PC-9 (cell line): ENCODE results near the gene OSCP1.

Experiments
- EZH2 ChIP-seq: fragments of 200-600 bp; sonication (generic); IDR thresholded peaks from 2 replicates; pipeline ENCODE4 v1.8.0; 2017; ENCODE audit warnings: antibody characterized with exemption, low read depth
- TF ChIP-seq, protein P1 (sequence below): fragments of 200-600 bp; sonication (generic); conservative IDR thresholded peaks from 2 replicates; pipeline ENCODE4 v1.6.1; 2017; ENCODE audit warnings: mixed run types, antibody characterized with exemption, mild to moderate bottlenecking, moderate library complexity

DNA sequence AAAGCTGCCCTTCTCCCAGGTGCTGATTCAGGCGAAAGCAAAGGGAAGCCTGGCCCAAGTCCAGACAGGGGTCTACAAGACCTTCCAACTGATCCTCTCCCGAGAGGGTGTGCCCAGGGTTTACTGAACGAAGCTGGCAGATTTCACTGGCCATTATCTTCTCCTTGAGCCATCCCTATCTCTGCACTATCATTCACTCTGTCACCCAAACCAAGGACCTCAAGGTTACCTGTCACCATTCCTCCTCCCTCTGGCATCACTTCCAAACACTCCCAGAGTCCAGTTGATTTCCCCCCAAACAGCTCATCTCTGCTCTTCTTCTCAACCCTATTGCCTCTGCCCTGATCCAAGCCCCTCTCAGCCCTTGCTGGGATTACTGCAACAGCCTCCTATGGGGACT is 69.5 kb downstream of the OSCP1 start:
- TF ChIP-seq, protein P1, sequence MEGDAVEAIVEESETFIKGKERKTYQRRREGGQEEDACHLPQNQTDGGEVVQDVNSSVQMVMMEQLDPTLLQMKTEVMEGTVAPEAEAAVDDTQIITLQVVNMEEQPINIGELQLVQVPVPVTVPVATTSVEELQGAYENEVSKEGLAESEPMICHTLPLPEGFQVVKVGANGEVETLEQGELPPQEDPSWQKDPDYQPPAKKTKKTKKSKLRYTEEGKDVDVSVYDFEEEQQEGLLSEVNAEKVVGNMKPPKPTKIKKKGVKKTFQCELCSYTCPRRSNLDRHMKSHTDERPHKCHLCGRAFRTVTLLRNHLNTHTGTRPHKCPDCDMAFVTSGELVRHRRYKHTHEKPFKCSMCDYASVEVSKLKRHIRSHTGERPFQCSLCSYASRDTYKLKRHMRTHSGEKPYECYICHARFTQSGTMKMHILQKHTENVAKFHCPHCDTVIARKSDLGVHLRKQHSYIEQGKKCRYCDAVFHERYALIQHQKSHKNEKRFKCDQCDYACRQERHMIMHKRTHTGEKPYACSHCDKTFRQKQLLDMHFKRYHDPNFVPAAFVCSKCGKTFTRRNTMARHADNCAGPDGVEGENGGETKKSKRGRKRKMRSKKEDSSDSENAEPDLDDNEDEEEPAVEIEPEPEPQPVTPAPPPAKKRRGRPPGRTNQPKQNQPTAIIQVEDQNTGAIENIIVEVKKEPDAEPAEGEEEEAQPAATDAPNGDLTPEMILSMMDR = no peak
- TF ChIP-seq EZH2 = no peak
